NCI-H1436 treated with DMSO at 0.1 percent for 48 hours (cell line): ENCODE results near the gene AMBRA1.

ENCODE experiments used
- DNase-seq: peaks from one replicate; lab custom pipeline; 2025; lab: John Stamatoyannopoulos, UW

The AMBRA1 gene

DNA sequence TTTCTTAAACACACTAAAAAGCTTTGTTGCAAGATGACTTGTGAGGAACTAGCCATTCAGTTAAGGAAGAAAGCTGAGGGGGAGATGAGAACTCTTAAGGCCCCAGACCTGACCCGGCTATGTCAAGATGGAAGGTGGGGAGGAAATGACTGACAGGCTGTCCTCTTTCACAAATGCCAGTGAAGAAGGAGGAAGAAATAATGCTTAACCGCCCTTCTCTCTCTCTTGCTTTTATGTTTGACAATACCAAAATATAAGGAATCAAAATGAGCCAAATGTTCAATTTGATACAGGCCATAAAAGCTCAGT, 87.4 kb downstream of the AMBRA1 start:
- no peak for DNase-seq

DNA sequence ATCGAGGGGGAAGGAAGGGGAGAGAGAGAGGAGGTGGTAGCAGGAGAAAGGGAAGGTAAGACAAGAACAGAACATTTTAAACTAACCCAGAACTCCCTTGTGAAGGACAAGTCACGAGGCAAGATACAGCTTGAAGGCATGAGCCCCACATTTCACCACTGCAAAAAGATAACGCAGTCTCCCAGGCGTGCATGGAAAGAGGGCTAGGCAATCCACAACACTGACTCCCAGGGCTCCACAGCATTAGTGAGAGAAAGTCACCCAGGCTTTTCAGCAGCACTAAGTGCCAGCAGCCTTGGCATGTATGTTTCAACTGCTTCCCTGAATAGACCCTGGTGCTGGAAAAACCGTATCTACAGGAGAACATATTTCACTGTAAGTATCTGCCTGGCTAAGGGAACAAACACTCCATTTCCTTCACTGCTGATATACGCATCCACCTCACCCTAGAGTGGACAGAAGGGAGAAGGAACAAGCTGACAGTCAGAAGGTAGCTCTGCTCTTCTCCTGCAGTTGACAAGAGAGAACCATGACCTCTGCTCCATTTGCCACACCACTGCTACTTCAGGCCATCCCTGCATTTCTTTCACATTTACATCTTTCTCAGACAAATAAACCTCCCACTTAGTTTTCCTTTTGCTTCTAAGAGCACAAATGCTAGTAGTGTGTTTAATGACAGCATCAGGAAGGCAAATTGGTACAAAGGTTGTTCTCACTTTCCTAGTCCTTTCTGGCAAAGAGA, 87.9 kb downstream of the AMBRA1 start:
- DNase-seq = no peak

DNA sequence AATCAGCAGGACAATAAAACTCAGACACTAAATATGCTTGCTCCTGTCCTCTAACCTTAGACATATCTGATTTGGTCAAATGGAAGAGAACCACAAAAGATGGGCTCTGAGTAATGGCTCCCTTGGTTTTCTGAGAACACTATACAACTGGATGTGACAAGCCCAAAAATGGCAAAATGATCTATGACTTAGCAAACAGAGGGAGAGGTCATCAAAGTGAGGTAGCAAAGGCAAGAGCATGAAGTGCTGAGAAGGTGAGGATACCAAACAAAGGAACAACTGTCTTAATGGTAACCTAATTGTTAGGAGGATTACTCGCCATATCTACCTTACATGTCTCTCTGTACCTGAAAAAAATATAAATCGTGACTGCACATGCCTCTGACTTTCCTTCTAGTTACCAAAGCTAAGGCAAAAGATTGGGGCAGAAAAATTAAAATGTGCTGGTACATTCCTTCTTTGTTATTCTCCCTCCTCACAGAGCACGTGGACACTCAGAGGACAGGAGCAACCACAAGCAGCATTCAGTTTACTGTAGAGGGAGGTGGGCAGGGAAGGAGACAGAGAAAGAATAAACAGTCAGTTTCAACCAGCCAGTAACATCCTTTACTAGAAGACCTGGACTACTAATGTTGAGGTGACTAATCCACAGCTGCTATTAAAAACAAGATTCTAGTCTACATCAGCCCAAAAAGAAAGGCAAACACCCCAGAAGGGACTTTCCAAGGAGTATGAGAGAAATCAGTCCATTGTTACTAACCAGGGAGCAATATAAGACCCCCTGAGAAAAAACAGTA, 88.8 kb downstream of the AMBRA1 start:
- DNase-seq = no peak

DNA sequence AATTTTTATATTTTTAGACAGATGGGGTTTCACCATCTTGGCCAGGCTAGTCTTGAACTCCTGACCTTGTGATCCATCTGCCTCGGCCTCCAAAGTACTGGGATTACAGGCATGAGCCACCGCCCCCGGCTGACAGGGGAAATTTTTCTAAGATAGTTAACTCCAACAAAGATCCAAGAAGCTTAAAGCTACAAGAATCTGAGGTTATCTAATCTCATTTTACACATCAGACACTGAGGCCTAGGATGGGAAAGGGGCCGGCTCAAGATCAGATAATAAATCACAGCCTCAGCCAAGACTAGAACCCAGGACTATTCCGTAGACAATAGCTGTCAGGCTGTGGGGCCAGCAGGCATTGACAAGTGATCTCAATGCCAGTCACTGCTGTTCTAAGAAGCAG, 94.0 kb downstream of the AMBRA1 start:
- DNase-seq = no peak

DNA sequence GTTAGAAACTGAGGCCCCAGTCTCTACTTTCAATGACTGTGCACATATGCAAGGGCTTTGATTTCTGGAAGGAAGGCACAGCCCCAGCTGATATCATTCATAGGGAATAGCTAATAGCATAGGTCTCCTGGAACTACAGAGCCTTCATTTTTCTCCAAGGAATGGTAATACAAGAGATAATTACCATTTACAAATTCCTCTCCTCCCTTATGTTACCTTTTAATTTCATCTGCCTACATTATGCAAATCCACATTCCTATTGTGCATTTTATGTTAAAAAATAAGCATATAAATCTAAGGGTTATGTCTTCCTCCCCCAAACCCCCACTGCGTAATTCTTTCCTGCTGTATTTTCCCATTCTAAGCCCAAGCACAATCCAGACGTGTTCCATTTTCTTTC, 94.9 kb downstream of the AMBRA1 start:
- DNase-seq = no peak

DNA sequence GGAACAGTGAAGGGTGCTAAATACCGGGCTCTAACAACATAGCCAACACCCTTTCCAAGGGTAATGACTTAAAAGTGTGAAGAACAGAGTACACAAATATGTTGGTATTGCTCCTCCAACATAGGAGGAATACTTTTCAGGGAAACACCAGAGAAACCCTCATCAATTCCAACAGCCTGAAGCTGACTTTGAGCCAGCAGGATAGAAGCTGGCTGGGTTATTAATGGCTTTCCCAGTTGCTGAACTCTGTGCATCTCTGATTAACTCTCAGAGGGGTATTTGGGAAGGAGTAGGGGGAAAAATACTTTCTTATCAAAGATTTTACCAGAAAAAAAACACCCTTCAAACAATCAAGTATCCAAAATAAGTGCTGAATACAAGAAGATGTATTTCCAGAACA, 95.6 kb downstream of the AMBRA1 start:
- no peak for DNase-seq

DNA sequence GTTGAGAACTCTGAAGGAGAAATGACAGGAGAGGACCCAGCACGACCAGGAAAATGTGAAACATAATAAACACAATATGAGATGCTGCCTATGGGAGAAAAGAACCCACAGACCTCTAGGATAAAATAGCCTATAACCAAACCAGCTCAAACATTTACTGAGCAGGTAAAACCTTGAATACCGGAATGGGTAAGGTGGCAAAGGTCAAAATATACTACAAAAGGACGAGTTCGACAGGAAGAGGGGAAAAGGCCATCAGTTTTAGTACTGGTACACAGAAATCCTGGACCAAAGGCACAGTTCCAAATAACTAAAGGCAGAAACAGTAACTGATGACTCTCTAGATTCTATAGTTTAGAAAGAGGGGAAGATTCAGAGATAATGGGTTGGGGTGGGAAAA, 96.3 kb downstream of the AMBRA1 start:
- no peak for DNase-seq

DNA sequence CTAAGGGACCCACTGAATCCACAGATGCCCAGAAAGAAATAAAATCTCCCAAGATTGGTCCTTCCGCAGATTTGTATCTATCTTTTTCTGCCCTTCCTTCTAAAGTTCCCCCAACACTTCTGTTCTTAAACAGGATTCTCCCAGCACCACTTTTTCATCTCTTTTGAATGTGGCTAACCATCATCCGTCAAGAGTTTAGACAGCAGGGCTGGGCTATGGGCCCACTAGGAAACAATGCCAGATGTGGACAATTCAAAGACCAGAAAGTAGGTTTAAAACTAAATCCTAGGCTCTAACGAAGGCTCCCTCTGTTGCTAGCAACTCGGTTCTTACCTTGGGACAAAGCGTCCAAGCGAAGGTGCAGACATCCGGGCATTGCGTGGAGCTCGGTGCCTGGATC, 100.0 kb downstream of the AMBRA1 start:
- DNase-seq = no peak

DNA sequence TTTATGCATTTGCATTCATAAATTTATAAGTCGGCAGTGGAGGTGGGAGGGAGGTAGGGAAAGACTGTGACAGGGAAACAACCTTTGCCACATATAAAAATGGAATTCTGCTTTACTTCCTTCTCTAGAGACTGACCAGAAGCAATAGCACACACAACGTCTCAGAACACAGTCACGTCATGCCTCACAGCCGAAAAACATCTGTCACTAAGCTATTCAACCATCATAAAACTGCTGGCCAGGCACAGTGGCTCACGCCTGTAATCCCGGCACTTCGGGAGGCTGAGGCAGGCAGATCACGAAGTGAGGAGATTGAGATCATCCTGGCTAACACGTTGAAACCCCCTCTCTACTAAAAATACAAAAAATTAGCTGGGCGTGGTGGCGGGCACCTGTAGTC, 101.3 kb downstream of the AMBRA1 start:
- no peak for DNase-seq

DNA sequence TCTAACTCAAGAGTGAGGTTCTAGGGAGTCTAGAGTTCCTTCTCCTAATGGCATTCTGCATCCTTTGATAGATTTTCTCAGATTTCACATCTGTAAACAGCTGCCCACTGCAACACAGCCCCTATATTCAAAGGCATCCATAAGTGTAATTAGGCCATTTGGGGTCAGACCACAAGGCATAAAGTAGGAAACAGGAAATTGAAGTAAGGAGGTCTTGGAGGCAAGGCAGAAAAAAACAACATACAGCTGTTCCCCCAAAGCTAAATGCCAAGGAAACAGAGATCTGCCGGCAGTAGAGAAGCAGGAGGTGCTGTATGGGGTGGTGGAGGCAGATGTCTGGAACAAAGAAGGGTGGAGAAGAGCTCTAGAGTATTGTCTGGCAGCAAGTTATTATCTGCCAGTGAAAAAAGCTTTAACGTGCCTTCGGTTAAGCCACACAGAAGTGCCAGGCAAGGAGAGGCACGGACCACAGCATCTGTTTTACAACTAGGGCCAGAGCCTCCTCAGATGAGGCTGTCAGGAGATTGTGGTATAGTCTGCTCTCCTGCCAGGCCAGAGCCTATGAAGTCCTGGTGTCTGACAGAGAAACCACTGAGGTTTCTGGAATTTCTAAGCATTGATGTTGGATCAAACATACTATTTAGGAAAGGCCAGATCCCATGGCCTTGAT, 102.0 kb downstream of the AMBRA1 start:
- DNase-seq = no peak

DNA sequence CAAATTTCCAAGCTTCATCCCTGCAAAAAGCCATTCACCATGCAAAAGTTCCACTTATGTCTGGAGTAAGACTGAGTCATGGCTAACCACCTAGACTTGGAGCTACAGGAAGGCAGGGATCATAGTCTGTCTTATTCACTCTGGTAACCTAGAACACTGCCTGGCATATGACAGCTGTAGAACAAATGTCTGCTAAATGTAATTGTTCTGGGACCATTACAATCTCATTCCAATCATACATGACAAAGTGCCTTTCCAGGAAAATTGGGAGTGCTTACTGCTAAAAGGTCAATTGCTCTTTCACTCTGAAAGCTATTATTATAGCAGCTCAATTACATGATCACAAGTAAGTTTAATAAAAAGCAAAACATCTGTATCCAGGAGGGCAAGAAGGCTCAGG, 103.2 kb downstream of the AMBRA1 start:
- no peak for DNase-seq

DNA sequence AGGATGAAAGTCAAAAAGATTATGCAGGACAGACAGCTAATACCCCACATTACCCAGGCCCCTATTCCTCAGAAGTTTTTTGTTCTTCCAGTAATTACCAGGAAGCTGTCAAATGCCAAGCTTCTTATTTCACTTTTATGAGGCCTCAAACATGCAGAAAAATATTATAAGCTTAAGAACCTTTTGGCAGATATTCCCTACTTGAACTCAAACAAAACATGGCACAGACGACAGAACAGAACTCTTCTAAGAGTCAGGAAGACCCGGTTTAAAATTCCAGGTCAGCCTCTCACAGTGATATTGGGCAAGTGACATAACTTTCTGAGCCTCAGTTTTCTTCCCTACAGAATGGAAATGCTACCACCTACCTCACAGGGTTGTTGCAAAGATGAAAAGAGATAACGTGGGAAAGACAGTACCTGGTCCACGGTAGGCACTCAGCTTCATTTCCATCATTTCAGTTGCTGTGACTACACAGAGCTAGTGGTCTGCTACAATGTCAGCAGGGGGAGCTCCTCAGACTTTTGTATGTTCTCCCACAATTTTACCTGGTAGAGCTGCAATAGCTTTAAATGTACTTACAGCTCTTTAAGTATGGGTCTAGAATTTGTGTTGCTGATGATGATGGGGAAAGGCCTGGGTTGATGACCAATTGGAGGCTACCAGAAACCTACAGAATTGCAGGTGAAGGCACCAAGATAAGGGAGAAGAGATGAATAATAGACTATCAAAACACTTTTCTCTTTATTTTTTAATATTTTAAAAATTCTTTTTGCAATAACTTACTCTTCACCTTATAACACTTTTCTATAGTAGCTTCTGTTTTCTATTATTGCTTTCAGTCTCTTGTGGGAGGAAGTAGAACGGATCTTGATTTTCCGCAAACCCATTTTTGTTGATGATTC, 103.9 kb downstream of the AMBRA1 start:
- no peak for DNase-seq

DNA sequence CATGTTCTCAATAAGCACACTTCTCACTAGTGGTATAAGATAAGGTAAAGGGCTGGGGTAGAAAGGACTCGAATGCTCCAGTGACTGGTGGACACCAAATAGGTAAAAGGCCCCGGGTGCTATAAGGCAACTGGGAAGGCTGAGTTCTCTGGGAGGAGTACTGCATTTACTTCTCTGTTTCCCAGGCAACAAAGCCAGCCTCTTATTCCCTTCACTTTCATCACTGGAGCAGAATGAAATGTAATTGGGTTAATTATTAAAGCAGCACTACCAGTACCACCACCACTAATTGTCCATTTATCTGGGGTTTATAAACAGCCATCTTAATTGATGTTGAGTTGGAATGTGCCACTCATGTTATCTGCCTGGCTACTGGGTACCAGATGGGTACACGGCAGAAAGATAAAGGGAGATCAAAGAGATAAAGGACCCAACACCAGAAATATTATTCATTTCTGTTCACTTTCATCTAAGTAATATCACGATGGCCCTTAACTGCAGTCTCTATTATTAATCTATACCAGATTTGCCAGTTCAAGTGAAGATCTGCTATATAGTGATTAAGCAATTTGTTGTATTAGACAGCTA, 107.9 kb downstream of the AMBRA1 start:
- DNase-seq = peak; percentile 48

DNA sequence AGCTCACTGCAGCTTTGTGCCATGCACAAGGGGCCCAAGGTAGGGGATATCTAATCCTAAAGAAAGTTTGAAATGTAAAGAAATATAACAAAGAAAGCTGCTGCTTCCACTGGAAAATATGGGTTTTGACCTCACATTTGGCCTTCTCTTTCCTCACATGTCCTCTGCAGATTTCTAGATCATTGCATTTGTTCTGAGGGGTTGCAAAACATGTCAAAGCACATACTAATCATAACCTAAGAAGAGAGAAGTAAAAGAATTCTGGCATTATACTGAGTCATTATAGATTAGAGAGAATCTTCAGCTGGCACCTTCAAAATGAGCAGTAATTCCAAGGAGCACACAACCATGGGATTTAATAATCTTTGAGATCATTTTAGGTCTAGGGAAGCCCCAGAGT, 109.7 kb downstream of the AMBRA1 start:
- no peak for DNase-seq

DNA sequence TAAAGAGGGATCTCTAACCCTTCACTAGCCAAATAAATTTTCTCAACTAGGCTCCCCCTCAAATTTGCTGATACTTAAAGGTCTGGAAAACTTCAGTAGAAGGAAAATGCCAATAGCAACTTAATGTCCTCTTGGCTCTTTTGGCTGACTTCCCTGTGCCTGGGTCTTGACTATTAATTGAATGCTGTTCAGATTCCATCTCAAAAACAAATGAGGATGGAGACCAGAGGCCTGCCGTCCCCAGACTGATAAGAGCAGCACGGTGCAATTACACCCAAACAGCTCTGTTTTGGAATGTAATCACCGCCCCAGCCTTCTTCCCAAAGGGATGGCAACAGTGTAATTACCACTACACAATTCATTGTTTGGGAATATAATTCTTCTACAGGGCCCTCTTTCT, 112.9 kb downstream of the AMBRA1 start:
- DNase-seq = no peak

DNA sequence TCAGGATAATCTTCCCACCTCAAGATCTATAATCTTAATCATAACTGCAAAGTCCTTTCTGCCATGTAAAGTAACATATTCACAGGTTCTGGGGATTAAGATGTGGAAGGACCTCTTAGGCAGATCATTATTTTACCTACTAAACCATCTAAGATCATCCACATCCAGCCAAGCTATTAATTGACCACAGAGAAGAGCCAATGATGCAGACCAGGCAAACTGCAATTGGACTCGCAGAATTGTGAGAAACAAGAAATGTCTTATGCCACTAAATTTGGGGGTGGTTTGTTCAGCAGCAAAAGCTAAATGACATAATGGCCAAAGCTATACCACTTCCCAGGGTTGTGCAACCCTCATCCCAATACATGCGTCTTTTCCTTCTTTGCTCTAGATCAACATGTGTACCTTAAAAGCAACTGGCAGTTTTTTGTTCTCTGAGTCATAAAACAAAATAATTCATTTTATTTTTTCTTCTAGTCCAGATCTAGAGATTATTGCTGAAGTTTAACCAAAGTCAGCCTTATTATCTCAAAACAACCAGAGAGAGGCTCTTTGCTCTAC, 113.6 kb downstream of the AMBRA1 start:
- DNase-seq = no peak

DNA sequence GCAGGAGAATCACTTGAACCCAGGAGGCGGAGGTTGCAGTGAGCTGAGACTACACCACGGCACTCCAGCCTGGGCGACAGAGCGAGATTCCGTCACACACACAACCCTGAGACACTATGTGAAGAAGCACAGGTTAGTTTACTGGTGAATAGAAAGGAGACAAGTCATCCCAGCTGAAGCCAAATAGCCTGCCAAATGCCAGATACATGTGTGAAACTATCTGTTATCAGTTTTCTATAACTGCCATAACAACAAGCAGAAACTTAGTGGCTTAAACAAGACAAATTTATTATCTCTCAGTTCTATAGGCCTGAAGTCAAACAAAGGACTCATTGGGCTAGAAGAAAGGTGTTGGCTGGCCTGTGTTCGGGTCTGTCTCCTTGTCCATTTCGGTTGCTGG, 114.2 kb downstream of the AMBRA1 start:
- no peak for DNase-seq

DNA sequence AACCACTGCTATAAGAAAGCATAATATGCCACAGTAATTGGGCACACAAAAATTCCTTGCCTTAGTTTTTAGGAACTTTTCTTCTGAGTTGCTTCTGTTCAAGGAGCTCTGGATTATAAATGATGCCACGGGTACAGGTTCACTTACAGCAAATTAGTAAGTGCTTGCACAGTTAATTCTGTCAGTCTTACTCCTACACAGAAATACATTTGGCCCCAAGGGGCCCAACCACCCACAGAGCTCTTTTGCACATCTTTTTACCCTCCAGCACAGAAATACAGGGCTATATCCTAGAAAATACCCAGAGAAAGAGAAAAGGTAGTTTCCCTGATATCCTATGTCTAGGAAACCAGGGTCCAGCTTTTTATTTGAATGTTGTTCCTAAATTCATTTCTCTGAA, 115.6 kb downstream of the AMBRA1 start:
- no peak for DNase-seq

DNA sequence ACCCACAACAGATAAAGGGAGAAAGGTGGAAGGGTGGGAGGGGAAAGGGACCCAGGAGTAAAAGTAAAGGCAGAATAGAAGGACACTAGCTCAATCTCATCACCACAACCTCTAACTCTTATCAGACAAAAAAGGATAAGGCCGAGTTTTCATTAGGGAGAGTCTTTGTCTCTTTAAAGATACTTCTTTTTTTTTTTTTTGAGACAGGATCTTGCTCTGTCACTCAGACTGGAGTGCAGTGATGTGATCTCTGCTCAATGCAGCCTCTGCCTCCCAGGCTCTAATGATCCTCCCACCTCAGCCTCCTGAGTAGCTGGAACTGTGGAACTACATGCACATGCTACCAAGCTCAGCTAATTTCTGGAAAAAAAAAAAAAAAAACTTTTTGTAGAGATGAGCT, 116.7 kb downstream of the AMBRA1 start:
- no peak for DNase-seq

DNA sequence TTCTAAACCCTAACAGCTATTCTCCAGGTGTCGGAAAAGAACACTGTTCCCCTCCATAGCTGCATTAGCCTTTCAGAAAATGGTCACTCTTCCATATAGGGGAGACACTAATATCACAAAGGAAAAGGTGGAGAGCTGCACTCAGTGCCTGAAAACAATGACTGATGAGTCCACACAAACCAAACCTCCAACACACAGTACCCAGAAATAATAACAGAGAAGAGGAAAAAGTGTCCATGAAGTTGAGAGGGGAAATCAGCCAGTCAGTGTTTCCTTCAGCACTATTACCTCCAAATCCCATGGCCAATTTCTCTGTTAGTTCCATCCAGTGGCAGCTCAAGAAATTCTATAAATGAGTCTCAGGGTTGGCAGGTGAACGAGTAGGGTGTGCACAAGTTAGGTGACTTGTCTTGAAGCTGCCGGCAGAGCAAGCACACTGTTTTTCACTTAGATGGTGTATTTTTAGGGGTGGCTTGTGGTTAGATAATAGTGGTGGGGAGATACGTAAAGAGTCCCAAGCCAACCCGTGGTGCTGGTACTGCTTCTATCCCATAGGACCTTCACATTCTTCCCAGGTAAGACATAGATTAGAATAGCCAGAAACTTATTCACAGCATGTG, 117.8 kb downstream of the AMBRA1 start:
- no peak for DNase-seq
